GM04504 (cell line): ENCODE results near the gene FIBIN.
A peak's percentile ranks its signal among the peaks of the same experiment; 100 is the strongest.
"Not testable (repeated sequence)": the region's sequence is repeated elsewhere in the genome, so short reads cannot be mapped to it uniquely, and the experiment has no call there.

Experiments
- DNase-seq: peaks from one replicate; pipeline ENCODE4 v3.0.0-alpha.2; 2012; ENCODE audit warnings: low read depth

FIBIN gene

GRCh38 chr11:26993965-26994457 is at the start of gene FIBIN:
Gene FIBIN, plus strand, starts transcription at chr11:26994112. Its CDS starts 415 bp downstream, at chr11:26994527.
- no peak for DNase-seq

GRCh38 chr11:26944866-26945664 is 48.8 kb upstream of the FIBIN start:
- peak; percentile 78 for DNase-seq

DNA sequence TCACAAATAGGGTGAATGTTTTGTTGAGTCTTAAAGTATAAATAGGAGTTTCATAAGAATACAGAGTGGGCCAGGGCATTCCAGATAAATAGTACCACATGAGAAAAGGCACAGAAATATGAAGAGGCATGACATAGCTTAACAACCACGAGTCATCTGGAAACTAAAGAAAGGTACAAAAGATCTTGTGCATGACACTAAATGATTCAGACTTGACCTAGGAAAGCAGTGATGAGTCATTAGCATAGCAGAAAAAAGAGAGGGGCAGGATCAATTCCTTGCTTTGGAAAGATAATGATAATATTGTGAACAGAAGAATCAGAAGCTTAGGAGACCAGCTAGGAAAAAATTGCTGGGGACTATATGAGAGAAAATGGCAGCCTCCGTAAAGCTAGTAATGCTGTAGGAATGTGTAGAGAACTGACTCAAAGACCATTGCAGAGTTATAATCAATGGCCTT is 47.6 kb upstream of the FIBIN start:
- peak; percentile 38 for DNase-seq

GRCh38 chr11:26947379-26947844 is 46.5 kb upstream of the FIBIN start:
- peak; percentile 99 for DNase-seq

- DNase-seq, result peak; percentile 51
These were observed 45.8 kb upstream of the FIBIN start for GRCh38 chr11:26947904-26948639.

DNA sequence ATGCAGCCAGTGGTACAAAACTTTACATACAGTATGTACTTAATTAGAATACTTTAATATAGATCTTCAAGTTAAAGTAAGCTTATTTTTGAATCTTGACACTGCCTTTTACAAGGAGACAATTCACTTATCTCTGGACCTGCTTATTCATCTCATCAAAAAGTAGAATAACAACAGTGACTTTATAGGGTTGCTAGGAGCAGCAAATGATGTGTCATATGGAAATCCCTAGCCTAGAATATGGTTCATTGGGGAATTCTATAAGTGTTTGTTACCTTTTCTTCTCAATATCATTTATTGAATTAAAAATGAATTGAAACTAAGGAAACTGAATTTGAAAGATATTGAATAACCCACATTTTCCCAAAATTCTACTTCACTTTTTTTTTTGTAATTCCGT is 45.0 kb upstream of the FIBIN start:
- no peak for DNase-seq

DNA sequence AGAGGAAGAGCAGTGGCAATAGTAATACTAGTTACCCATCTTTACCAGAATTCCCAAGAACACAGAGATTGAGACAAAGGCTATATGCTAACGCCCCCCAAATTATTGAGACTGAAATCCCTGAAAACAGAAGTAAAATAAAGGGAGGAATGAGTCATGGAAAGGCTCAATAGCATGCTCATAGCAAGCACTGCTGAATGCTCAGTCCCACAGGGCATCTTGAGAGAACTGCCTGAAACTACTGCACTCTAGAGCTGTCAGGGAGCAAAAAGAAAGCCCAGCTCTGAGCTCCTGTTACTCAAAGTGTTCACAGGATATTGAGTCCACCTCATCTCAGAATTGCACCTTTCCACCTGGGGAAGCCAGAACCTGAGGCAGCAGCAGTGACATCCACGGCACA is 44.1 kb upstream of the FIBIN start:
- DNase-seq, result no peak

DNA sequence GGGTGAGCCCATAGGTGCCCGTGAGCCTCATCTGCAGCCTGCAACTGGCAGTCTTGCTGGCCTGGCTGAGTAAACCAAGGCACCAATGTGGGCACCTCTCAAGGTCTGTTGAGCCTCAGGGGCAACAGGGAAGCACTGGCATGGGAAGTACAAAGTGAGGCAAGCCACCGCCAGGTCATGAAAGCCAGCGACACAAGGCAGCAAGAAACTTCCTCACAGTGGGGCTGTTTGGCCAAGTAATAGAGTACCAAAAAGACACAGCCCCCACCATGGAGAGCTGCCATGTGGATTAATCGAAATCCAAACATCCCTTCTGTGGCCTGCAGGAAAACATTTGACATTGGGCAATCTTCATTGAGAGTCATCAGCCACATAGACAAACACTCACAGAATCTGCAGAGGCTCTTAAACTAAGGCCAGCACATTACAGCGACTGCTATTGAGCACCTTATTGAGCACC is 43.6 kb upstream of the FIBIN start:
- DNase-seq, result peak; percentile 62

GRCh38 chr11:26951809-26952515 is 42.0 kb upstream of the FIBIN start:
- no peak for DNase-seq

- no peak for DNase-seq
These were observed 40.0 kb upstream of the FIBIN start for GRCh38 chr11:26953770-26954392.

DNA sequence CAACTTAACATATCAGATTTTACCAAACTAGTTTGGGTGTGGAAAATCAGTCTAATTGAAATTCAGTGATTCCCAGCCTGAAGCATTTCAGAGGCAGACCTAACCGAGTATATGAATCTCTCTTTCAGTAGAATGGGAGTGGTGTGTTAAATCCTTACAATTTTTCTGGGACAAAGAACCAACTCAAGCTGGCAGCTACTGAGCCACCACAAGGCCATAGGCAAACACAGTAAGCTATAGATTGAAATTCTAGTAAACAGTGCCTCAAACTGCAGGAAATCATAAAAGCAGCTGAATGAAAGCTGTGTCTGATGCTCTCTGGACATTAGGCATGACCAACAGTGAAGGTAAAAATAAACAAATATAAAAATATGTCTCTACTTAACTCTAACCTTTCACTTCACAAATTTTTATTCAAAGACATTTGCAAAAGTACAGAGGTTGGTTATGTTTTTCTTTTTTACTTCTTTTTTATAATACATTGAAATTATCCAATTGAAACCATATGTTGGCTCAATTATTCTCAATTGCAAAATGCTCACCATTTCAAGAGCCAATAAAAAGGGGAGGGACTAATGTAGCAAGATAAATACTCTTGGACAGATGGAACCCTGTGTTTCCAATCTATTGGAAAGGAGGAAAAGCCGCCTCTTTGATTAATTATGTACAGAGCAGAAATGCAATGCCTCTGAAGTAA is 35.8 kb upstream of the FIBIN start:
- DNase-seq, result no peak

DNA sequence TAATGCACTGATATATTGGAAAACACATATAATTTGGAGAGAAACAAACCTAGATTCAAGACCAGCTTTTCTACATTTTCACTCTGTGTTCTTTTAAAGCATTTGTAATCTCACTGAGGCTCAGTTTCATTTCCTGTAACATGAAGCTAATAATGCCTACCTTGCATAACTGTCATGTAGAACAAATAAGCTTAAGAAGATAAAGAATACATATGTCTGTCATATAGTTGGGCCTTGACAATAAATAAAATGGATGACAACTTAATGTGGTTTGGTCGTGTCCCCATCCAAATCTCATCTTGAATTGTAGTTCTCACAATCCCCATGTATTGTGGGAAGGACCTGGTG is 35.2 kb upstream of the FIBIN start:
- DNase-seq, result no peak

- no peak for DNase-seq
These were observed 33.6 kb upstream of the FIBIN start for GRCh38 chr11:26960281-26960680.

DNA sequence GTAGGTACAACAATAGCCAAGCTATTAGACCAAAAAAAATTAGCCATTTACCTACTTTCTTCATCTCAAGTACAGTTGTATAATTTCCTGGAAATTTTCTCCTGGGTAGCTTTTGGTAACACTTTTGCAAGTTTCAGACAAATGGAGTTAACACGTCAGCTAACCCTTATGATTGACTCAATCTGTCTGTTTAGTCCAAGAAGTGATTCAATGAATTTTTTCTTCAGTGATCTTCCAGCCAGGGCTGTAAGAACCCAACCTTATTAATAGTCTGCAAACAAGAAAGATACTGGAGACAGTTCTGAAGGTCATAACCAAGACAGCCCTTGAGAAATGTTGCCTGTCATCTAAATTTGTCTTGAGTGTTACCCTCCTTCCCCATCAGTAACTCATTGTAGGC is 30.1 kb upstream of the FIBIN start:
- no peak for DNase-seq

- no peak for DNase-seq
These were observed 29.6 kb upstream of the FIBIN start for GRCh38 chr11:26964339-26964738.

DNA sequence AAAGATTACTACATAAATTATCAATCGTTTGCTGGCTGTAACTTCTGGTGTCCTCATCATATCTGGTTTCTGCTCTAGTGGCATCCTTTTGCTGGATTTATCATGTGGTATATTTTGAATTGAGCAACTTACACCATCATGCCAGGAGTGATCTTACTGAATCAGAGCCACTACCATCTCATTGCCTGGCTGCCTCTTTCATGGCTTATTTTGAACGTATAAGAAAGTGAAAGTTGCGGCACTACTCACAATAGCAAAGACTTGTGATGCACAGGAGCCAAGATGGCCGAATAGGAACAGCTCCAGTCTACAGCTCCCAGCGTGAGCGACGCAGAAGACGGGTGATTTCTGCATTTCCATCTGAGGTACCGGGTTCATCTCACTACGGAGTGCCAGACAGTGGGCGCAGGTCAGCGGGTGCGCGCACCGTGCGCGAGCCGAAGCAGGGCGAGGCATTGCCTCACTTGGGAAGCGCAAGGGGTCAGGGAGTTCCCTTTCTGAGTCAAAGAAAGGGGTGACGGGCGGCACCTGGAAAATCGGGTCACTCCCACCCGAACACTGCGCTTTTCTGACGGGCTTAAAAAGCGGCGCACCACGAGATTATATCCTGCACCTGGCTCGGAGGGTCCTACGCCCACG is 28.9 kb upstream of the FIBIN start:
- not testable (repeated sequence) for DNase-seq

GRCh38 chr11:26971961-26972360 is 22.0 kb upstream of the FIBIN start:
- no peak for DNase-seq

- no peak for DNase-seq
These were observed 19.7 kb upstream of the FIBIN start for GRCh38 chr11:26974069-26974783.

GRCh38 chr11:26974996-26975395 is 18.9 kb upstream of the FIBIN start:
- no peak for DNase-seq

- no peak for DNase-seq
These were observed 17.5 kb upstream of the FIBIN start for GRCh38 chr11:26976389-26976788.
